Dermis microvascular lymphatic vessel endothelial cell (primary cell): ENCODE results near the gene RDH16. TPM values are rescaled to one million over a fixed set of nuclear protein-coding genes. Genes with fewer than 3 reads are reported as not detected.
"Not testable (repeated sequence)": the region's sequence is repeated elsewhere in the genome, so short reads cannot be mapped to it uniquely, and the experiment has no call there.

Experiments
- DNase-seq, 2 donors: peaks; one replicate each; pipeline versions ENCODE4 v3.0.0 to v3.0.0-alpha.2; 2010; ENCODE audit warnings: low read depth in 2 of 2
- total RNA-seq: library from RNA; depleted of rRNA; stranded (reverse); fragments of >200 nt; gene quantifications from 2 replicates; pipeline ENCODE4 v1.2.1, GENCODE V29; 2014

RDH16 gene
- total RNA-seq, 1 donor from 2014 or later = under 0.01 TPM

DNA sequence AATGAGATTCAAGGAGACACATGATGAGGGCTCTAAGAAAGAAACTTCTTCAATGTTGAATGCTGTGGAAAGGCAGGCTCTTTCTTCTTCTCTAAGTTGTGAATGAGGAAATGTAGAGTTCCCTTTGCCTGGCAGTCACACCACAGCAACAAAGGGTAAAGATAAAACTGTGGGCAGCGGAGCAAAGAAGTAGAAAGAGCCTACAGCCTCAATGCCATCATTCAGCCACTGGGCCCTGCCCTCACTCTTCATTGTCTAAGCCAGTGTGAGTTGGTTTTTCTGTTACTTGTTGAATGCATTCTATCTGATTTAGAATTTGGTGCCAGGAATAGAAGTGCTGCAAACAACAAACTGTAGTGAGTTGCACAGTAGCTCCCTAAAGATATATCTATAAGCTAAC lies 35.4 kb downstream of the RDH16 start:
- no peak for DNase-seq

DNA sequence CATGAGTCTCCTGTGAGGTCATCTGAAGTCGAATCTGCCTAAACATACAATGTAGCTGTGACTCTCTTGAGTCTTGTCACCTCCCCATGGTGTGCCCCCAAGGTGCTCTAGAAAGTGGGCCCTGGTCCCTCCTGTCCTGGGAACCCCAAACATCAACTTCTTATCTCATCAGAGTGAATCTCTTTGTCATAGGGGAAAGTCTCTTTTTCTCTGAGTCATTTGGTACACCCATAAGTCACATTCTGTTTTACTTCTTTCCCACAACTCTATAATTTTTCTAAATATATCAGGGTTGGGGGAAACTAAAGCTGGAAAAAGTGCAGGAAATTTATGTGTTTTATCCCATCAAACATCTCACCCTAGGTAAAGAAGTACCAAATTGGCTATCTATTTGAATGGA lies 36.1 kb downstream of the RDH16 start:
- no peak for DNase-seq

DNA sequence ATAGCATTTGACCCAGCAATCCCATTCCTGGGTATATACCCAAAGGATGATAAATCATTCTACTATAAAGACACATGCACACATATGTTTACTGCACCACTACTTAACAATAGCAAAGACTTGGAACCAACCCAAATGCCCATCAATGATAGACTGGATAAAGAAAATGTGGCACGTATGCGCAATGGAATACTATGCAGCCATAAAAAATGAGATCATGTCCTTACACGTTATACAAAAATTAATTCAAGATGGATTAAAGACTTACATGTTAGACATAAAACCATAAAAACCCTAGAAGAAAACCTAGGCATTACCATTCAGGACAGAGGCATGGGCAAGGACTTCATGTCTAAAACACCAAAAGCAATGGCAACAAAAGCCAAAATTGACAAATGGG lies 39.3 kb downstream of the RDH16 start:
- not testable (repeated sequence) for DNase-seq

DNA sequence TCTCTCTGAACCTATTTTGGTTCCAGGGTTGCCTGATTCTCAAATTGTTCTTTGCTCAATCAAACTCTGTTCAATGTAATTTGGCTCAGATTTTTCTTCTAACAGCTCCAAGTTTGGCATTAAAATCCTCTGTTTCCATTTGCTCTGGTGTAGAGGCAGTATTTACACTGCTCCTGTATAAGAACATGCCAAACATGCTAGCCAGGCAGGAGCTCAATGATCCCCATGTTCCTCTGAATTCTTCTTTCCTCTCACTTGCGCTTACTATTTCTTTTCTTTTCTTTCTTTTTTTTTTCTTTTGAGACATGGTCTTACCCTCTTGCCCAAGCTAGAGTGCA lies 40.4 kb downstream of the RDH16 start:
- DNase-seq = no peak

DNA sequence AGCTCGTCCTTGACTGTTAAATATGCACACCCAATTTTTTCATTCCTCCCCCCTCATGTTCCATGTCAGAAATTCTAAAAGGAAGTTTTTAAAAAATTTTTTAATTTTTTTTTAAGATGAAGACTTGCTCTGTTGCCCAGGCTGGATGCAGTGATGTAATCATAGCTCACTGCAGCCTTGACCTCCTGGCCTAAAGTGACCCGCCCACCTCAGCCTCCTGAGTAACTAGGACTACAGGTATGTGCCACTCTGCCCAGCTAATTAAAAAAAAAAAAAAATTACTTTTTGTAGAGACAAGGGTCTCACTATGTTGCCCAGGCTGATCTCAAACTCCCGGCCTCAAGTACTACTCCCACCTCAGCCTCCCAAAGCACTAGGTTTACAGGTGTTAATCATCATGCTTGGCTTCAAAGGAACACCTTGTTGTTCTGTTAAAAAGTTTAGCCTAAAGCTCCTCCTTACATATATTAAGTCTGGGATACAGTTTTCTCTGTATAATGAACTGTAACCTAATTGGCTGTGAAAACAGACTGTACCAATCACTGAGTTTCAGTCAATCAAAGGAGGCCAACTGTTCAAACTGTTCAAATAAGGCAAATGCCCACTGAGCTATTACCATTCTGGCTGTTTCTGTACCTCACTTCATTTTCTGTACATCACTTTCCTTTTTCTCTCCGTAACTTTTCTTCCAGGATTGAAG lies 41.0 kb downstream of the RDH16 start:
- no peak for DNase-seq

DNA sequence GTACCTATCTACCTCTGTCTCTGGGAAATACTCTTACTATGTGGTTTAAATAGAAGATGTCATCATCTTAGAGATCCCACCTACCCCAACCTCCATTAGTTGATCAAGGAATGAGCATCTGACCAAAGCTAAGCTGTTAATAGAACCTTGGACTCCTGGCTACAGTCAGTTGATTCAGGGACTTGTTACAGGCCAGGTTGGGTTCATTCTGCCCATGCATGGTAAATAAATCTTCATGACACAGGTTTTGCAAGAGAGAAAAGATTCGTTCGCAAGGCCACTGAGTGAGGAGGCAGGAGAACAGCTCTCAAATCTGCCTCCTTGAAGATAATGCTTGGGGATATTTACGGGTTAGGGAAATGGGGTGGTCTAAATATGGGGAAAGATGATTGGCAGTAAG lies 42.7 kb downstream of the RDH16 start:
- DNase-seq = no peak

DNA sequence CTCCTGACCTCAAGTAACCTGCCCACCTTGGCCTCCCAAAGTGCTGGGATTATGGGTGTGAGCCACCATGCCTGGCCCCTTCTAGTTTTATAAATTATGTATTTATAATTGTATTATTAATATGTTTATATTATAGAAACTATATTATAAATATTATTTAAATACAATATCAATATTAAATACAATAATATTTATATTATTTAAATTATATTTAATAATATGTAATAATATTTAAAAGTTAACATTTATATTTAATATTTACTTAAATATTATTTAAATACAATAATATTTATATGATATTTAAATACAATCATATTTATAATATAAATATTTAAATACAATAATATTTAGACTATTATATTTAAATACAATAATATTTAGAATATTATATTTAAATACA lies 43.2 kb downstream of the RDH16 start:
- no peak for DNase-seq

DNA sequence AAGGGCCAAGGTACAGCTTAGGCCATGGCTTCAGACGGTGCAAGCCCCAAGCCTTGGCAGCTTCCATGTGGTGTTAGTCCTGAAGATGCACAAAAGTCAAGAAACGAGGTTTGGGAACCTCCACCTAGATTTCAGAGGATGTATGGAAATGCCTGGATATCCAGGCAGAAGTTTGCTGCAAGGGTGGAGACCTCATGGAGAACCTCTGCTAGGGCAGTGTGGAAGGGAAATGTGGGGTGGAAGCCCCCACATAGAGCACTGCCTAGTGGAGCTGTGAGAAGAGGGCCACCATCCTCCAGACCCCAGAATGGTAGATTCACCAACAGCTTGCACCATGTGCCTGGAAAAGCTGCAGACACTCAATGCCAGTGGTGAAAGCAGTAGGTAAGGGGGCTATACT lies 48.0 kb downstream of the RDH16 start:
- DNase-seq = not testable (repeated sequence)

DNA sequence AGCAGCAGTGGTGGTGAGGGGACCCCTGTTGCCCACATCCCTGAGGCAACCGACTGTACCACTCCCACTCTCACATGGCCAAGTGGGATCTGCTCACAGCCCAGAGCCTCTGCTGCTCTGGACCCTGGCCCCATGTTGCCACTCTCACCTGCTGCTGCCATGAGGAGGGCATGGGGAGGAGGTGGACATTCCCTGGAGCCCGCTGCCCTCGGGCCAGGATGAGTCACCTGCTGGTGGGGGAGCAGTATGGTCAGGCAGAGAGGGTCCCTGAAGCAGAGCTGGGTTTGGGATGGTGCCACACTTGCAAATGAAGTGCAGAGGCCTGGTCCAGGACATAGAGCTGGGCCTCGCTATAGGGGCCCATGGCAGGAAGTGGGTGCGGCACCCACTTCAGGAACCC lies 49.3 kb downstream of the RDH16 start:
- no peak for DNase-seq

DNA sequence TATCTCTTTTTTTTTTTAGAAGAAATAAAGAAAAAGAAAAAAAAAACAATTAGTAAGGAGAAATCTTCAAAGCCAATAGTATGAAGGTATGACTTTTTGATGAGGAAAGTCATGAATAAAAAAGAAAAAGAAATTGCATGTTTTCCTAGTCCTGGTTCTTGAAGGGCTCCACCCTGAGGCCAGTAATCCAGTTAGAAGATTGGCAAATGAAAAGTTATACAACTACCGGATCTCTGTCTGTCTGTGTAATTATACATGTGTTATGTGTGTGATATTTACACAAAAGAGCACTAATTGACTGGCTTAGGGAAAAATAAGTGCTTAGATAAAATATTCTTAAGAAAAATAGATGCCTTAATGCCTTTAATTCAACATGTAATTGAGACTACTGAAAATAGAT lies 51.6 kb downstream of the RDH16 start:
- DNase-seq = no peak

DNA sequence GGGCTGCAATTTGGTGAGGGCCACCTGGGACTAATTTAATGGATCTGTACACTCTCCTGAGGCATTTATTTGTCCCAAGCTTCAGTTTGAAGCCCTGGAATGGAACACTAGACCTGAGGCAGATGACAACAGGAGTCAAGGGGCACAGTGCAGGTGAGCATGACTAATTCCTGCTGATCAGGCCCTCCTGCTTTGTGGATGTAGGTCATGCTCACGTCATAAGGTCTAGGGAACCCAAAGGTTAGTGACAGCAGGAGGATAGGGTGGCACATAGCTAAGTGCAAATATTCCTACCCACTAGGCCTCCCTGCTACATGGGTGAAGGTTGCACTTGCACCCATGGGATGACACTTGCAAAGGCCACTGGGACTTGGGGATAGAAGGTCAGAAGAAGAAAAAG lies 54.0 kb downstream of the RDH16 start:
- DNase-seq = no peak

Other genes with a start within 250 kb of the RDH16 start
- gene NACA, start 232.3 kb downstream of the RDH16 start, total RNA-seq = 1,019 and 1,042 TPM in 2 replicates
- 4.3 and 8.9 TPM in 2 replicates for gene PRIM1, start 205.3 kb downstream of the RDH16 start, total RNA-seq
- under 0.01 and 0.13 TPM in 2 replicates for gene HSD17B6, start 194.3 kb downstream of the RDH16 start, total RNA-seq
- gene SDR9C7, start 23.2 kb downstream of the RDH16 start, total RNA-seq = not detected in 2 replicates
- 5.6 and 9.9 TPM in 2 replicates for gene ZBTB39, start 48.9 kb upstream of the RDH16 start, total RNA-seq
- not detected in 2 replicates for gene TAC3, start 58.9 kb upstream of the RDH16 start, total RNA-seq
- under 0.01 and 0.13 TPM in 2 replicates for gene MYO1A, start 92.5 kb upstream of the RDH16 start, total RNA-seq
- gene NEMP1, start 121.2 kb upstream of the RDH16 start, total RNA-seq = 5.5 and 6.1 TPM in 2 replicates
- 5.4 and 13.9 TPM in 2 replicates for gene NAB2, start 131.5 kb upstream of the RDH16 start, total RNA-seq
- gene STAT6, start 153.8 kb upstream of the RDH16 start, total RNA-seq = 8.5 and 11.0 TPM in 2 replicates
- 0.26 and 0.76 TPM in 2 replicates for gene LRP1, start 170.9 kb upstream of the RDH16 start, total RNA-seq
- gene LRP1-AS, start 190.0 kb upstream of the RDH16 start, total RNA-seq = not detected in 2 replicates